RWPE2 (cell line): ENCODE results near the gene KIF16B.
"Not testable (repeated sequence)": the region's sequence is repeated elsewhere in the genome, so short reads cannot be mapped to it uniquely, and the experiment has no call there.

Experiments
- ATAC-seq: fragments of 200-7000 bp; cut with Tn5 transposase; 3 replicates; pipeline ENCODE4 v1.9.1; 2021; ENCODE audit warnings: low read depth
- DNase-seq: peaks from one replicate; pipeline ENCODE4 v3.0.0-alpha.2; 2020; ENCODE audit warnings: low spot score
- H3K27ac ChIP-seq: fragments of 450-650 bp; 2 replicates; pipeline ENCODE4 v1.5.1; 2017; ENCODE audit warnings: mild to moderate bottlenecking; ENCODE audit not compliant: poor library complexity, severe bottlenecking
- H3K27me3 ChIP-seq: fragments of 250-450 bp; sonication (Bioruptor Pico); 2 replicates; pipeline ENCODE4 v1.5.1; 2021; ENCODE audit warnings: mild to moderate bottlenecking, moderate library complexity; ENCODE audit not compliant: insufficient read depth, poor library complexity, severe bottlenecking
- H3K36me3 ChIP-seq: fragments of 250-450 bp; sonication (Bioruptor Pico); 2 replicates; pipeline ENCODE4 v1.5.1; 2020; ENCODE audit warnings: low read depth, mild to moderate bottlenecking, moderate library complexity
- H3K4me1 ChIP-seq: fragments of 250-450 bp; sonication (Bioruptor Pico); 2 replicates; pipeline ENCODE4 v1.5.1; 2021; ENCODE audit warnings: mild to moderate bottlenecking, moderate library complexity; ENCODE audit not compliant: insufficient read depth, poor library complexity, severe bottlenecking
- H3K4me3 ChIP-seq: fragments of 250-450 bp; sonication (Bioruptor Pico); 2 replicates; pipeline ENCODE4 v1.5.1; 2021; ENCODE audit warnings: mild to moderate bottlenecking, moderate library complexity; ENCODE audit not compliant: severe bottlenecking
- H3K9me3 ChIP-seq: fragments of 250-450 bp; sonication (Bioruptor Pico); 2 replicates; pipeline ENCODE4 v1.5.1; 2021; ENCODE audit warnings: mild to moderate bottlenecking, moderate library complexity; ENCODE audit not compliant: severe bottlenecking
- CTCF ChIP-seq: fragments of 450-650 bp; IDR thresholded peaks from one replicate; pipeline ENCODE4 v1.5.1; 2017; ENCODE audit warnings: mild to moderate bottlenecking, moderate library complexity; ENCODE audit not compliant: poor library complexity, severe bottlenecking

The KIF16B gene

DNA sequence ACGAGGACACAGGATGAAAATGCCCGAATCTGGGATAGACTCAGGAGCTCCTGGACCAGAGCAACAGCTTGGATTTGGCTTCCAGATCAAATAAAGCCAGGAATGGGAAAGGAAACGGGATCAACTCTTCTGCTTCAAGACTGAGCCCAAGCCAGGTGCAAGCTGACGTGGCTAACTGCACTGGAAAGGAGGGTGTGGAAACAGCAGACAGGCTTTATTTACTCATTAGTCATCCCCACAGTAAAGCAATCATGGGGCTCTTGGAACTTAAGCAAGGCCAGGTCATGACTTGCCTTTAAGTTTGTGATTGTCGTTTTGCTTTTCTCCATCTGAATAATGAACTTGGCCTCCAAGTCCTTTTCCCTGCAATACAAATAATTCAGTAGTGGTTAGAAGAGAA is 45.2 kb downstream of the KIF16B start:
- H3K4me3 ChIP-seq = no peak overlapping the region
- peak overlapping the region; percentile 71 for H3K27ac ChIP-seq
- ATAC-seq = peak; percentile 99

DNA sequence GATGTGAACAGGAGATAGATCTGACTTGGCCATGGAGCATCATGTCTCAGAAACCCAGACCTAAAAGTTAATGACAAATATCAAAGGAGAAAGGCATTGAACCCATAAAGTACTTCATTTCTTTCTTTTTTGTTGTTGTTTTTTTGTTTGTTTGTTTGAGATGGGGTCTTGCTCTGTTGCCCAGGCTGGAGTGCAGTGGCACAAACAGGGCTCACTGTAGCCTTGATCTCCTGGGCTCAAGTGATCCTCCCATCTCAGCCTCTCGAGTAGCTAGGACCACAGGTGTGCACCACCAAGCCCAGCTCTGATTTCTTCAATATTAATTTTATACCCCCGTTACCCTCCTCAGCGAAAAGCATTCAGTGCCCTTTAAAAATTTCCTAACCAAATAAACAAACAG is 45.8 kb downstream of the KIF16B start:
- H3K9me3 ChIP-seq = no peaks in the 10 kb centered on the region
- H3K27me3 ChIP-seq = no peaks in the 10 kb centered on the region
- H3K4me3 ChIP-seq = no peak overlapping the region
- ATAC-seq (no peak), DNase-seq (no peak)
- peak overlapping the region; percentile 71 for H3K27ac ChIP-seq
- no peaks in the 10 kb centered on the region for H3K36me3 ChIP-seq
- peaks cover 26% of the 10 kb centered on the region for H3K4me1 ChIP-seq
- no peak for TF ChIP-seq CTCF

More for the DNA sequence above, 45.2 kb downstream of the KIF16B start:
- Histone ChIP-seq H3K9me3 (no peaks in the 10 kb centered on the region), H3K36me3 (no peaks in the 10 kb centered on the region), H3K4me1 (peaks cover 26% of the 10 kb centered on the region), H3K27me3 (no peaks in the 10 kb centered on the region)
- TF ChIP-seq CTCF = no peak
- peak; percentile 82 for DNase-seq

DNA sequence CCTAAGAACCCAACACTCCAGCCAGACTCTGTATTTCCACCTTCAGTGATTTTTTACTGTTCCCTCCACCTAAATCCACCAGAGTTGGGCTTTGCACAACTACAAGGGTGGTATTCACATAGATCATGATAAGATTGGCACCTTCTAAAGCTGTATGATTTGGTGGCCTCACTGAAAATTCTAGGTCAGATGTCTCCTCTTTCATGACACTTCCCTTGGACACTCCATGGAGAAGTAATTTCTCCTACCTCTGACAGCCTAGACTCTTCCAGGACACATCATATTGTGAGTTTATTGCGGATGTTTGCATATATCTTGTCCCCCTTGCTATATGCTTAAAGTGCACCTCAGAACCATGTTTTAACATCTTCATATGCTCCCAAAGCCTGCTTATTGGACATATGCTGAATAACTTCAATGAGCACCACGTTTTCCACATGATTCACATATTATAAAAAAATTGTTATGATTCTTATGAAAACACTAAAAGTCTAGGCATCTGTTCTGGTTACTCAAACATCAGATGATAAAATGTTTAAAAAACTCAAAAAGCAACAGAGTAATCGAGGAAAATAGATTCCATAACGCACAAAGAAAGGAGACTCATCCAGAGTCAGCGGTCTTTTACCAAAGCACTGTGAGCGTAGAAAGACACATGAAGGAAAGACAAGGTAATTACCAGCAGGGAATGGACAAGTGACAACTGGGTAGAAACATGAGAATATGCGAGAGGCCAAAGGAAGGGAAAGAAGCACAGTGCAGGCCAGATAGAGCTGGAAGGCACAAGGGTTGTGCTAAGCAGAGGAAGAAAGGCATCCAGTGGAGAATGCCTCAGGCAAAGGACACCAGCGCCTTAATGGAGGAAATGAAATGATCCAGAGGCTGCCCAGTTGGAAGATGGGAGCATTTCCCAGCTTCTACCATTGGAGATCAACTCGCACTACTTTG is 46.5 kb downstream of the KIF16B start:
- peaks cover 26% of the 10 kb centered on the region for H3K4me1 ChIP-seq
- ATAC-seq (no peak), DNase-seq (no peak)
- H3K27me3 ChIP-seq = no peaks in the 10 kb centered on the region
- no peak for TF ChIP-seq CTCF
- H3K9me3 ChIP-seq = no peaks in the 10 kb centered on the region
- H3K27ac ChIP-seq = peak overlapping the region; percentile 71
- no peak overlapping the region for H3K4me3 ChIP-seq
- no peaks in the 10 kb centered on the region for H3K36me3 ChIP-seq

- H3K4me3 ChIP-seq, H3K27ac ChIP-seq, H3K9me3 ChIP-seq, H3K36me3 ChIP-seq, H3K4me1 ChIP-seq, ATAC-seq, DNase-seq, H3K27me3 ChIP-seq: not testable (repeated sequence)
Observed at GRCh38 chr20:16522651-16523050, 50.6 kb downstream of the KIF16B start.

DNA sequence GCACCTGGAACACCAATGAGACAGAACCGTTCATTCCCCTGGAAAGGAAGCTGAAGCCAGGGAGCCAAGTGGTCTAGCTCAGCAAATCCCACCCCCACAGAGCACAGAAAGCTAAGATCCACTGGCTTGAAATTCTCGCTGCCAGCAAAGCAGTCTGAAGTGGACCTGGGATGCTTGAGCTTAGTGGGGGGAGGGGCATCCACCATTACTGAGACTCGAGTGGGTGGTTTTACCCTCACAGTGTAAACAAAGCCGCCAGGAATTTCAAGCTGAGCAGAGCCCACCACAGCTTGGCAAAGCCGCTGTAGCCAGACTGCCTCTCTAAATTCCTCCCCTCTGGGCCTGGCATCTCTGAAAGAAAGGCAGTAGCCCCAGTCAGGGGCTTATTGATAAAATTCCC is 53.1 kb downstream of the KIF16B start:
- Histone ChIP-seq H3K4me1 (no peaks in the 10 kb centered on the region), H3K27me3 (no peaks in the 10 kb centered on the region), H3K36me3 (no peaks in the 10 kb centered on the region), H3K4me3 (no peak overlapping the region), H3K27ac (no peak overlapping the region), H3K9me3 (no peaks in the 10 kb centered on the region)
- DNase-seq (no peak), ATAC-seq (no peak)
- no peak for TF ChIP-seq CTCF

DNA sequence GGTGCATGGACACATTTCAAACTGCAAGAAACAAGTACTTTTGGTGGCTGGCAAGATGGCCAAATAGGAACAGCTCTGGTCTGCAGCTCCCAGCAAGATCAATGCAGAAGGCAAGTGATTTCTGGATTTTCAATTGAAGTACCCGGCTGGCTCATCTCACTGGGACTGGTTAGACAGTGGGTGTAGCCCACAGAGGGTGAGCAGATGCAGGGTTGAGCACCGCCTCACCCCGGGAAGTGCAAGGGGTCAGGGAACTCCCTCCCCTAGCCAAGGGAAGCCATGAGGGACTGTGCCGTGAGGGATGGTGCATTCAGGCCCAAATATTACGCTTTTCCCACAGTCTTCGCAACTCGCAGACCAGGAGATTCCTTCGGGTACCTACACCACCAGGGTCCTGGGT is 53.6 kb downstream of the KIF16B start:
- not testable (repeated sequence) for H3K9me3 ChIP-seq, H3K27me3 ChIP-seq, H3K36me3 ChIP-seq, H3K27ac ChIP-seq, ATAC-seq, H3K4me1 ChIP-seq, H3K4me3 ChIP-seq, DNase-seq
